Measurements from ENCODE around the gene WDR20. TPM values are rescaled to one million over a fixed set of nuclear protein-coding genes. Genes with fewer than 3 reads are reported as not detected.
"Not testable (repeated sequence)": the region's sequence is repeated elsewhere in the genome, so short reads cannot be mapped to it uniquely, and the experiment has no call there.

Gene WDR20
- total RNA-seq, 1 donor from 2014 or later = 14.0 TPM

- ATAC-seq = peak; percentile 4
Observed at GRCh38 chr14:102234331-102235264, 94.9 kb downstream of the WDR20 start.

DNA sequence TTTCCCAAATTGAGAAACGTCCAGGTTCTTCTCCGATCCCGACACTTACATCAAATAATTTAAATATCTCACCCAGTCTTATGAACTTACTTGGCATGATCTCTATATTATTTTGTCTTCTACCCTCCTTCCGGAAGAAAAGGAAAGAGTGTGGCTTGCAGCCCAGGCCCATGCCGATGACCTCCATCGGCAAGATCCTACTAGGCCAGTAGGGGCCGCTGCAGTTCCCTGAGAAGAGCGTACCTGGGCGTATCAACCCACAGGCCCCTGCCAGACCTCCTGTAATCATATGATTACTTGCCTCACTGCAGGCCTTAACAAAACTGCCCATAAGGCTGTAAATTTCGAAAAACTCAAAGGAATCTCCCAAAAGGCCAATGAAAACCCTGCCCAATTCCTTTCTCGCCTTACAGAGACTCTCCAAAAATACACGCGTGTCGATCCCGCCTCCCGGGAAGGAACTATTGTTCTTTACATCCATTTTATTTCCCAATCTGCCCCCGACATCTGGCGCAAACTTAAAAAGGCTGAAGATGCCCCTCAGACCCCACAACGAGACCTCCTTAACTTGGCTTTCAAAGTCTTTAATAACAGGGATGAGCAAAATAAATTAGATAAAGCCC is 95.7 kb downstream of the WDR20 start:
- ATAC-seq (peak; percentile 99), DNase-seq (ENCODE audit: low spot score) (peak; percentile 84)

More at GRCh38 chr14:102234331-102235264, 94.9 kb downstream of the WDR20 start:
- no peak for DNase-seq (ENCODE audit: low spot score)

- DNase-seq (ENCODE audit: low spot score) (no peak), ATAC-seq (no peak)
Observed at GRCh38 chr14:102236026-102236425, 96.3 kb downstream of the WDR20 start.

DNA sequence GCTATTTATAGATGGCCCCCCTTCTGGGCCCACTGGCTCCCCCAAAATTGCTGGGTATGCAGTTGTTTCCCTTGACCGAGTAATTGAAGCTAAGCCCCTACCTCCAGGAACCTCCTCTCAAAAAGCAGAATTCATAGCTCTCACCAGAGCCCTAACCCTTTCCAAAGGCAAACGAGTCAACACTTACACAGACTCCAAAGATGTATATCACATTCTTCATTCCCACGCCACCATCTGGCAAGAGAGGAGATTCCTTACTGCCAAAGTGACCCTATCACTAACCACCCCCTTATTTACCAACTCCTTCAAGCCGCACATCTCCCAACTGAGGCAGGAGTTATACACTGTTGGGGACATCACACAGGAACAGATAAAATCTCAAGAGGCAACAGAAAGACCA is 98.4 kb downstream of the WDR20 start:
- ATAC-seq (no peak), DNase-seq (ENCODE audit: low spot score) (no peak)

DNA sequence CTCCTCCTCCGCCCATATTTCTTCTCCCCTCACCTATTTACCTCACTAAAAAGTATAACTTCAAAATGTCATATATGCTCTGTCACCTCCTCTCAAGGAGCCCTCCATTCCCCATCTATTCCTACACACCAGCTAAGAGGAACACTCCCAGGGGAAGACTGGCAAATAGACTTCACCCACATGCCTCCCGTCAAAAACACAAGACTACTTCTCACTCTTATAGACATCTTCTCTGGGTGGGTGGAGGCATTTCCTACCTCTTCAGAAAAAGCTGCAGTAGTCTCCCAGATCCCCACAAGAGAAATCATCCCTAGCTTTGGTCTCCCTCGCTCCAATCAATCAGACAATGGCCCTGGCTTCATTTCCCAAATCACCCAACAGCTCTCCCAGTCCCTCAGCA is 99.1 kb downstream of the WDR20 start:
- ATAC-seq (no peak), DNase-seq (ENCODE audit: low spot score) (no peak)

DNA sequence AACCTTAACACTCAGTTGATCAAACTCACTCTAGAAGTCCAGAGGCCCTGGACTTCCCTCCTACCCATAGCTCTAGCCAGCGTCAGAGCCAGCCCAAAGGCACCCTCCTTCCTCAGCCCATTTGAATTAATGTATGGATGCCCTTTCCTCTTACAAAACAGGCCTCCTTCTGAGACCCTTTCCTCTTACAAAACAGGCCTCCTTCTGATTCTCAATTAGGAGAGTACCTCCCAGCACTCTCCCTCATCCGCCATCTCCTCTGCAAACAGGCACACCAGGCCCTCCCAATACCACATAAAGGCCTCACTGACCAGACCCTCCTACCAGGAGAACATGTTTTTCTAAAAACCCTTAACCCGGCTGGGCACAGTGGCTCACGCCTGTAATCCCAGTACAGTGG is 99.5 kb downstream of the WDR20 start:
- no peak for DNase-seq (ENCODE audit: low spot score)
- no peak for ATAC-seq

- ATAC-seq; DNase-seq (ENCODE audit: low spot score): not testable (repeated sequence)
Observed at GRCh38 chr14:102240481-102240880, 100.8 kb downstream of the WDR20 start.

DNA sequence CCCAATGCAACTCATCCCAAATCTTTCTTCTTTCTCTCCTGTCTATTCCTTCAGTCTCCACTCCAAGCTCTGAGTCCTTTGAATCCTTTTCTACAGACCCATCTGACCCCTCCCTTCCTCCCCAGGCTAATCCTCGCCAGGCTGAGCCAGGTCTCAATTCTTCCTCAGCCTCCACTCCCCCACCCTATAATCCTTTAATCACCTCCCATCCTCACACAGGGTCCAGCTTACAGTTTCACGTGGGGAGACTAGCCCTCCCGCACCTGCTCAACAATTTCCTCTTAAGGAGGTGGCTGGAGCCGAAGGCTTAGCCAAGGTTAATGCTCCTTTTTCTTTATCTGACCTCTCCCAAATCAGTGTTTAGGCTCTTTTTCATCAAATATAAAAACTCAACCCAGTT is 101.5 kb downstream of the WDR20 start:
- DNase-seq (ENCODE audit: low spot score) (no peak), ATAC-seq (no peak)

GRCh38 chr14:102243795-102244194 is 104.1 kb downstream of the WDR20 start:
- not testable (repeated sequence) for DNase-seq (ENCODE audit: low spot score); ATAC-seq

GRCh38 chr14:102246071-102246470 is 106.4 kb downstream of the WDR20 start:
- ATAC-seq (no peak), DNase-seq (ENCODE audit: low spot score) (no peak)

DNA sequence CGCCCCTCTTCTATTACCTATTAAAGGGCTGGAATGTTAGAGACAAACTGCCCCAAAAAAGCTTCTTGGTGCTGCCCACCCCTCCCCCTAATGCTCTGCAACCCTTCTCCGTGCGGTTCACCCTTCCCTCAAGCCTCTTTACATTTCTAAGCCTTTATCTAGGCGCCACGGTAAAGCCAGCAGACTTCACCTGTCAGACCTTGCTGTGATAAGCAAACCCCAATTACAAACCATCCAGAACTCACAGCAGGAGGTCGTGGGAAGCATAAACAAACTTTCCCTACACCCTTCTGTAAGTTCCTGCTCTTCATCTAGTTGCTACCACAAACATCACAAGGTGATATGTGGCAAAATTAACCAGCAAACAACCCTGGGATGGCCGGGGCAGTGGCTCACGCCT is 108.4 kb downstream of the WDR20 start:
- ATAC-seq (no peak), DNase-seq (ENCODE audit: low spot score) (no peak)

GRCh38 chr14:102249041-102249440 is 109.3 kb downstream of the WDR20 start:
- no peak for DNase-seq (ENCODE audit: low spot score)
- ATAC-seq = no peak

GRCh38 chr14:102249981-102250380 is 110.3 kb downstream of the WDR20 start:
- no peak for DNase-seq (ENCODE audit: low spot score)

GRCh38 chr14:102250636-102251035 is 110.9 kb downstream of the WDR20 start:
- DNase-seq (ENCODE audit: low spot score) = no peak
- no peak for ATAC-seq

More at GRCh38 chr14:102249981-102250380, 110.3 kb downstream of the WDR20 start:
- ATAC-seq = no peak

- DNase-seq (ENCODE audit: low spot score) = no peak
- no peak for ATAC-seq
Observed at GRCh38 chr14:102251161-102251560, 111.5 kb downstream of the WDR20 start.

GRCh38 chr14:102252834-102253801 is 113.4 kb downstream of the WDR20 start:
- DNase-seq (ENCODE audit: low spot score) = no peak
- ATAC-seq = no peak

DNA sequence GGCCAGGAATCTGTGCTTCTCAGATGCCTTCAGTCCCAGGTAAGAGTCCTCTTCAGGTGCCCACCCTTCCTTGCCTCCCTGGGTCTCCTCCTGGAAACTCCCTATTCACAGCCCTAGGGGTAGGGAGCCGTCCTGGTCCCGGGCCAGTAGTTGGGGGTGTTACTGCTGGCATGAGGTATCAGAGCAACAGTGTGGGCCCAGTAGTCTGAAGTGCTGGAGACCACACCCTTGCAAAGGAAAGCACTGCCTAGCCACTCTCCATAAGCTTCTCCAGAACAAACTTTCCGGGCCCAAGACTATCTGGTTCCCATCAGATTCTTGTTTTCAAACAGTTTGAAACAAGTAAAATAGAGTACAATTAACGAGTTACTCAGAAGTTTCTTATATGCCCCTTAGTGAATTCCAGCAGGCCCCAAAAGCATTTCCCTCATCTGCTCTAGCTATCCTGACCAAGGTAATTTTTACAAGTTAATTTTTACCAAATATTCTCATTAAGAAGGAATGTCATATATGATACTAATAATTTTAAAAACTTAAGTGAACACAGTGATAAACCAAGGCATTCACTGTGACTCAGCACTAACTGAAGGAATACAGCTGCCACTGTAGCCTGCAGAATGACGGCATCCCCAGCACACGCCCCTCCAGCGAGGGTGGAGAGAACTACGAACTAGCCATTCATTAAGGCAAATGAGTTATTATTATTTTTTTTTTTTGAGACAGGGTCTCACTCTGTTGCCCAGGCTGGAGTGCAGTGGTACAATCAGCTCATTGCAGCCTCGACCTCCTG is 115.9 kb downstream of the WDR20 start:
- DNase-seq (ENCODE audit: low spot score) = no peak
- ATAC-seq = no peak

DNA sequence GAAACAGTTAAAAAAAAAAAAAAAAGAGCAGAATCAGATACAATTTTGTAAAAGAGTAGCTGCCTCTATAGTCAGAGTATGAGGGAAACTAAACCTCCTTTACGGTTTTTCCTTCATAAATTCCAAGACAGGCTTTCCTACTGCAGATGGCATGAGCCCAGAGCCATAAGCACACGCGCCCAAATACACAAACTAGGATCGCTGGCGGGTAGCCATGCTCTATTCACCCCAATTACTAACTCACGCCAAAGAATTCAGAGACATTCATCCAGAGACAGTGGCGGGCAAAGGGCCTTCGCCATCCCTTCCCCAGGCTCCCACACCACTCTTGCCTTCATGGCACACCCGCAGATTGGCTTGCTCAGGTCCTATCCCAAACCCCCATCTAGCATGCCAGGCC is 117.0 kb downstream of the WDR20 start:
- DNase-seq (ENCODE audit: low spot score) (no peak), ATAC-seq (no peak)

GRCh38 chr14:102258136-102258535 is 118.4 kb downstream of the WDR20 start:
- ATAC-seq (no peak), DNase-seq (ENCODE audit: low spot score) (no peak)
